Chondrocyte (in vitro differentiated cells): ENCODE measurements around the gene MTHFD2L. TPM values are rescaled to one million over a fixed set of nuclear protein-coding genes. Genes with fewer than 3 reads are reported as not detected.
"Not testable (repeated sequence)": the region's sequence is repeated elsewhere in the genome, so short reads cannot be mapped to it uniquely, and the experiment has no call there.

Experiments
- DNase-seq: peaks from one replicate; pipeline ENCODE4 v3.0.0; 2021; ENCODE audit warnings: mixed read lengths, low spot score
- H3K27ac Mint-ChIP-seq: one replicate; pipeline ENCODE4 v1.8.0; 2021; ENCODE audit warnings: mild to moderate bottlenecking, moderate library complexity, mixed read lengths; ENCODE audit not compliant: unreplicated experiment
- H3K27me3 Mint-ChIP-seq: 2 replicates; pipeline ENCODE4 v1.8.0; 2021; ENCODE audit warnings: low read depth, mixed read lengths
- H3K36me3 Mint-ChIP-seq: 2 replicates; pipeline ENCODE4 v1.8.0; 2021; ENCODE audit warnings: low read depth, mixed read lengths
- H3K4me1 Mint-ChIP-seq: 2 replicates; pipeline ENCODE4 v1.8.0; 2021; ENCODE audit warnings: low read depth, mild to moderate bottlenecking, mixed read lengths
- H3K4me3 Mint-ChIP-seq: one replicate; pipeline ENCODE4 v1.8.0; 2021; ENCODE audit warnings: mild to moderate bottlenecking, moderate library complexity, mixed read lengths; ENCODE audit not compliant: unreplicated experiment
- H3K9me3 Mint-ChIP-seq: 2 replicates; pipeline ENCODE4 v1.8.0; 2021; ENCODE audit warnings: low read depth, mixed read lengths
- CTCF ChIP-seq: fragments of 200-600 bp; sonication (generic); IDR thresholded peaks from 2 replicates; pipeline ENCODE4 v1.5.0; 2021; ENCODE audit warnings: antibody characterized with exemption, mild to moderate bottlenecking, moderate library complexity
- total RNA-seq: library from RNA; stranded (reverse); gene quantifications from 3 replicates; pipeline ENCODE4 v1.2.1, GENCODE V29; 2021

MTHFD2L gene
- total RNA-seq, 1 donor from 2014 or later, result 6.6 TPM

DNA sequence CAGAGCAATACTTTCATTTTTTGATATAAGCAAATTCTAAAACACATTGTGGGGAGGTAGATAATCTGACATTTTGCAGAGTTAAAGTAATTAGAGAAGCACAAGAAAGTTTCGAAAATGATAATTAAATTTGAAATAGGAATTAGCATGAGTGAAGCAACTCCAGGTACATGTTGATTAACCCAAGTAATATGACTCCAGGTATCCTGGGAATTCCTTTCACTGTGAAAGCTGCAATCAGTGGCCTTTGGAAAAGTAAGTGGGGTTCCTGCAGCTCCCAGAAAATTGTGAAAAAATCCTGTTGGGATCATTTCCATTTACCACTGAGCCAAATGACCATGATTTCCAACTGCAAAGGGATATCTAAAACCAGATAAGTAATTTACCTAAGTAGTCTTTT, 32.9 kb upstream of the MTHFD2L start:
- H3K27ac Mint-ChIP-seq, result no peak overlapping the region
- no peak for TF ChIP-seq CTCF
- H3K27me3 Mint-ChIP-seq, result no peaks in the 10 kb centered on the region
- H3K4me3 Mint-ChIP-seq, result no peak overlapping the region
- peaks cover 14% of the 10 kb centered on the region for H3K4me1 Mint-ChIP-seq
- H3K9me3 Mint-ChIP-seq, result peaks cover 10% of the 10 kb centered on the region
- no peak for DNase-seq
- peaks cover 7% of the 10 kb centered on the region for H3K36me3 Mint-ChIP-seq

DNA sequence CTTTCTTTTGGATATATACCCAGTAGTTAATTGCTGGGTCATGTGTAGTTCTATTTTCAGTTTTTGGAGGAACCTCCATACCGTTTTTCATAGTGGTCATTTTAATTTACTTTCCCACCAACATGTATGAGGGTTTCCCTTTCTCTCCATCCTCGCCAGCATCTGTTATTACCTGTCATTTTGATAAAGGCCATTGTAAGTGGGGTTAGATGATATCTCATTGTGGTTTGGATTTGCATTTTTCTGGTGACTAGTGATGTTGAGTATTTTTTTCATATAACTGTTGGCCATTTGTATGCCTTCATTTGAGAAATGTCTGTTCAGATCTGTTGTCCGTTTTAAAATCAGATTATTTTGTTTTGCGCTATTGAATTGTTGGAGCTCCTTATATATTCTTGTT, 30.2 kb upstream of the MTHFD2L start:
- H3K9me3 Mint-ChIP-seq, result peaks cover 25% of the 10 kb centered on the region
- peaks cover 7% of the 10 kb centered on the region for H3K4me1 Mint-ChIP-seq
- DNase-seq, result no peak
- peaks cover 10% of the 10 kb centered on the region for H3K36me3 Mint-ChIP-seq
- no peak for TF ChIP-seq CTCF
- H3K4me3 Mint-ChIP-seq, result no peak overlapping the region
- H3K27me3 Mint-ChIP-seq, result no peaks in the 10 kb centered on the region
- H3K27ac Mint-ChIP-seq, result no peak overlapping the region

DNA sequence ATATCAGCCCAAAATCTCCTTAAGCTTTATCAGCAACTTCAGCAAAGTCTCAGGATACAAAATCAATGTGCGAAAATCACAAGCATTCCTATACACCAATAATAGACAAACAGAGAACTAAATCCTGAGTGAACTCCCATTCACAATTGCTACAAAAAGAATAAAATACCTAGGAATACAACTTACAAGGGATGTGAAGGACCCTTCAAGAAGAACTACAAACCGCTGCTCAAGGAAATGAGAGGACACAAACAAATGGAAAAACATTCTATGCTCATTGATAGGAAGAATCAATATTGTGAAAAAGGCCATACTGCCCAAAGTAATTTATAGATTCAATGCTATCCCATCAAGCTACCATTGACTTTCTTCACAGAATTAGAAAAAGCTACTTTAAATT, 27.1 kb upstream of the MTHFD2L start:
- H3K27me3 Mint-ChIP-seq, DNase-seq, H3K4me3 Mint-ChIP-seq, H3K27ac Mint-ChIP-seq, H3K4me1 Mint-ChIP-seq: not testable (repeated sequence)
- Mint-ChIP-seq H3K9me3 (peaks cover 25% of the 10 kb centered on the region), H3K36me3 (peaks cover 10% of the 10 kb centered on the region)

GRCh38 chr4:74132188-74132587, 25.7 kb upstream of the MTHFD2L start:
- H3K36me3 Mint-ChIP-seq, result peaks cover 18% of the 10 kb centered on the region
- H3K4me3 Mint-ChIP-seq, DNase-seq, H3K27ac Mint-ChIP-seq, H3K27me3 Mint-ChIP-seq, H3K4me1 Mint-ChIP-seq: not testable (repeated sequence)
- H3K9me3 Mint-ChIP-seq, result peaks cover 34% of the 10 kb centered on the region

- Mint-ChIP-seq H3K27ac (peak overlapping the region; percentile 37), H3K4me3 (no peak overlapping the region), H3K27me3 (no peaks in the 10 kb centered on the region), H3K36me3 (peaks cover 18% of the 10 kb centered on the region), H3K9me3 (peaks cover 34% of the 10 kb centered on the region), H3K4me1 (peaks cover 8% of the 10 kb centered on the region)
- no peak for TF ChIP-seq CTCF
- DNase-seq, result no peak
Measured at GRCh38 chr4:74132944-74133343, 25.0 kb upstream of the MTHFD2L start.

- Mint-ChIP-seq H3K4me1 (peaks cover 8% of the 10 kb centered on the region), H3K4me3 (no peak overlapping the region), H3K27ac (peak overlapping the region; percentile 77), H3K9me3 (peaks cover 34% of the 10 kb centered on the region), H3K27me3 (no peaks in the 10 kb centered on the region), H3K36me3 (peaks cover 18% of the 10 kb centered on the region)
- no peak for DNase-seq
- peak; percentile 95 for TF ChIP-seq CTCF
Measured at GRCh38 chr4:74133786-74134499, 24.0 kb upstream of the MTHFD2L start.
